ENCODE measurements around the gene MSL2.
"Not testable (repeated sequence)": the region's sequence is repeated elsewhere in the genome, so short reads cannot be mapped to it uniquely, and the experiment has no call there.

- not testable (repeated sequence) for TF ChIP-seq CTCF, POLR2A, POLR2AphosphoS5, EP300 (IDR thresholded peaks at IDR 0.05)
These were observed 64.5 kb downstream of the MSL2 start for GRCh38 chr3:136131647-136132046.
